HCT116 (cell line): Measurements from ENCODE around the gene HCFC1. TPM values are rescaled to one million over a fixed set of nuclear protein-coding genes. Genes with fewer than 3 reads are reported as not detected.
"Not testable (repeated sequence)": the region's sequence is repeated elsewhere in the genome, so short reads cannot be mapped to it uniquely, and the experiment has no call there.

Source experiments
- ATAC-seq: fragments of 200-7000 bp; cut with Tn5 transposase; 2 replicates; pipeline ENCODE4 v1.9.1; 2020; ENCODE audit warnings: mild to moderate bottlenecking, moderate library complexity
- BruUV-seq: library from RNA; stranded (reverse); fragments of 400-500 nt; replicated peaks from 2 replicates; lab custom pipeline; 2021; lab: Mats Ljungman, UMichigan
- CTCF ChIA-PET: fragments of 300-600 bp; sonication (Branson Sonifier 250); formaldehyde crosslinking; loops from one replicate; lab custom pipeline; 2021; ENCODE audit warnings: antibody characterized with exemption; lab: Charles Lee
- POLR2A ChIA-PET: fragments of 300-600, 350-600 bp; sonication (Branson Sonifier 250); formaldehyde crosslinking; loops from one replicate; lab custom pipeline; 2021; ENCODE audit warnings: antibody characterized with exemption; lab: Charles Lee
- RAD21 ChIA-PET, 2 experiments: fragments of 300-600 bp; sonication (Branson Sonifier 250); formaldehyde crosslinking; loops; one replicate each; lab custom pipeline; 2023; ENCODE audit warnings: low total read pairs in 2 of 2; ENCODE audit not compliant: uncharacterized antibody in 2 of 2, unreplicated experiment in 2 of 2, low non-redundant PET in 1 of 2; lab: Charles Lee
- DNase-seq: peaks from one replicate; pipeline ENCODE4 v3.0.0-alpha.2; 2010; ENCODE audit warnings: low read depth, low spot score
- H2AFZ ChIP-seq: fragments of 200-600 bp; shearing (Covaris generic), sonication (generic); 2 replicates; pipeline ENCODE4 v1.6.1; 2017; ENCODE audit warnings: low read depth, mixed run types, mixed read lengths, antibody characterized with exemption, low read length; ENCODE audit not compliant: poor library complexity, severe bottlenecking
- H3K27ac ChIP-seq: 2 replicates; pipeline ENCODE4 v1.5.1; 2012; ENCODE audit warnings: low read depth, low read length
- H3K27me3 ChIP-seq: fragments of 200-600 bp; sonication (generic); 2 replicates; pipeline ENCODE4 v1.6.1; 2016; ENCODE audit warnings: mixed run types, low read length, mixed read lengths; ENCODE audit not compliant: insufficient read depth
- H3K36me3 ChIP-seq, 2 experiments: fragments of 200-500 bp in 1 of 2; fragments of 200-600 bp in 1 of 2; sonication (Bioruptor generic) in 1 of 2; sonication (generic) in 1 of 2; 2 replicates each; pipeline versions ENCODE4 v1.5.1 to v1.6.1; 2014 to 2016; ENCODE audit warnings: low read length in 2 of 2, inconsistent platforms in 1 of 2, mixed read lengths in 1 of 2, mixed run types in 1 of 2; ENCODE audit not compliant: insufficient read depth in 2 of 2, control insufficient read depth in 1 of 2
- H3K4me1 ChIP-seq, 2 experiments: fragments of 200-600 bp in 1 of 2; sonication (generic) in 1 of 2; 2 replicates each; pipeline versions ENCODE4 v1.5.1 to v1.6.1; 2012 to 2017; ENCODE audit warnings: low read length in 2 of 2, inconsistent platforms in 1 of 2, mild to moderate bottlenecking in 1 of 2, mixed read lengths in 1 of 2, mixed run types in 1 of 2, moderate library complexity in 1 of 2; ENCODE audit not compliant: insufficient read depth in 2 of 2, control insufficient read depth in 1 of 2
- H3K4me2 ChIP-seq: fragments of 200-600 bp; sonication (generic); 2 replicates; pipeline ENCODE4 v1.6.1; 2017; ENCODE audit warnings: mixed run types, low read length, mixed read lengths
- H3K4me3 ChIP-seq, 2 experiments: fragments of 200-600 bp in 1 of 2; sonication (generic) in 1 of 2; replicated peaks in 1 of 2; 2 replicates each; pipeline ENCODE4 v1.5.1; 2011 to 2016; ENCODE audit warnings: low read length in 2 of 2, control low read depth in 1 of 2, low read depth in 1 of 2, mild to moderate bottlenecking in 1 of 2, mixed read lengths in 1 of 2, mixed run types in 1 of 2
- H3K79me2 ChIP-seq: fragments of 200-600 bp; sonication (generic); 2 replicates; pipeline ENCODE4 v1.6.1; 2017; ENCODE audit warnings: mild to moderate bottlenecking, mixed run types, low read length, moderate library complexity, mixed read lengths; ENCODE audit not compliant: insufficient read depth
- H3K9ac ChIP-seq: fragments of 200-600 bp; sonication (generic); 2 replicates; pipeline ENCODE4 v1.6.1; 2016; ENCODE audit warnings: low read length, mixed read lengths
- H3K9me2 ChIP-seq: fragments of 200-600 bp; sonication (generic), shearing (Covaris generic); 2 replicates; pipeline ENCODE4 v1.6.1; 2017; ENCODE audit warnings: mixed run types, mild to moderate bottlenecking, moderate library complexity; ENCODE audit not compliant: insufficient read depth
- H3K9me3 ChIP-seq, 2 experiments: fragments of 200-500 bp in 1 of 2; fragments of 200-600 bp in 1 of 2; sonication (Bioruptor generic) in 1 of 2; sonication (generic) in 1 of 2; 2 replicates each; pipeline ENCODE4 v1.6.1; 2014 to 2017; ENCODE audit warnings: low read length in 2 of 2, mixed read lengths in 2 of 2, inconsistent platforms in 1 of 2, low read depth in 1 of 2, mild to moderate bottlenecking in 1 of 2, mixed run types in 1 of 2, moderate library complexity in 1 of 2; ENCODE audit not compliant: control insufficient read depth in 1 of 2, insufficient read depth in 1 of 2
- H4K20me1 ChIP-seq: fragments of 200-600 bp; sonication (generic), shearing (Covaris generic); 2 replicates; pipeline ENCODE4 v1.6.1; 2017; ENCODE audit warnings: mixed run types, mild to moderate bottlenecking, moderate library complexity; ENCODE audit not compliant: insufficient read depth
- CBX3 ChIP-seq: IDR thresholded peaks from 2 replicates; pipeline ENCODE4 v1.6.1; 2012; ENCODE audit warnings: low read depth
- CEBPB ChIP-seq: IDR thresholded peaks from 2 replicates; pipeline ENCODE4 v1.6.1; 2012; ENCODE audit warnings: low read depth
- CTCF ChIP-seq, 3 experiments: fragments of 200-600 bp in 1 of 3; sonication (generic) in 1 of 3; IDR thresholded peaks in 2 of 3; conservative IDR thresholded peaks in 1 of 3; 2 replicates each; pipeline ENCODE4 v1.5.1; 2012 to 2017; ENCODE audit warnings: low read depth in 2 of 3, low read length in 2 of 3, antibody characterized with exemption in 1 of 3, borderline replicate concordance in 1 of 3, control low read depth in 1 of 3, mild to moderate bottlenecking in 1 of 3, mixed read lengths in 1 of 3, mixed run types in 1 of 3, moderate library complexity in 1 of 3; ENCODE audit not compliant: insufficient read depth in 1 of 3
- ELF1 ChIP-seq: IDR thresholded peaks from 2 replicates; pipeline ENCODE4 v1.6.1; 2012; ENCODE audit warnings: low read depth, borderline replicate concordance
- JUND ChIP-seq: IDR thresholded peaks from 2 replicates; pipeline ENCODE4 v1.6.1; 2012
- MAX ChIP-seq: IDR thresholded peaks from 2 replicates; pipeline ENCODE4 v1.6.1; 2012
- POLR2A ChIP-seq: IDR thresholded peaks from 2 replicates; pipeline ENCODE4 v1.7.0; 2011; ENCODE audit warnings: borderline replicate concordance; ENCODE audit not compliant: insufficient read depth, insufficient read length; ENCODE audit errors: extremely low read depth
- POLR2AphosphoS5 ChIP-seq: IDR thresholded peaks from 2 replicates; pipeline ENCODE4 v1.6.1; 2011; ENCODE audit warnings: mild to moderate bottlenecking, low read depth, low read length, moderate library complexity
- RAD21 ChIP-seq: IDR thresholded peaks from 2 replicates; pipeline ENCODE4 v1.6.1; 2012; ENCODE audit warnings: low read depth, mild to moderate bottlenecking
- SIN3A ChIP-seq: IDR thresholded peaks from 2 replicates; pipeline ENCODE4 v1.6.1; 2012; ENCODE audit warnings: low read depth
- SP1 ChIP-seq: IDR thresholded peaks from 2 replicates; pipeline ENCODE4 v1.6.1; 2012; ENCODE audit warnings: low read depth
- SRF ChIP-seq: IDR thresholded peaks from 2 replicates; pipeline ENCODE4 v1.6.1; 2012; ENCODE audit warnings: low read depth
- TCF7L2 ChIP-seq: IDR thresholded peaks from 2 replicates; pipeline ENCODE4 v1.7.0; 2011; ENCODE audit warnings: borderline replicate concordance, inconsistent platforms; ENCODE audit not compliant: insufficient read depth, insufficient read length; ENCODE audit errors: extremely low read depth
- YY1 ChIP-seq: IDR thresholded peaks from 2 replicates; pipeline ENCODE4 v1.6.1; 2011; ENCODE audit warnings: low read length, low read depth, moderate library complexity, mild to moderate bottlenecking; ENCODE audit not compliant: insufficient replicate concordance; ENCODE audit errors: extremely low read depth
- ZFX ChIP-seq: fragments of 450-650 bp; IDR thresholded peaks from 2 replicates; pipeline ENCODE4 v1.6.1; 2017
- intact Hi-C: fragments of 100-400 bp; cut with micrococcal nuclease; formaldehyde crosslinking; loops from 2 replicates; pipeline ENCODE4 v1.10.0; 2022
- total RNA-seq: library from RNA; stranded (reverse); gene quantifications from one replicate; pipeline ENCODE4 v1.2.1, GENCODE V29; 2021; ENCODE audit not compliant: unreplicated experiment

HCFC1 gene
- total RNA-seq, 1 experiment from 2014 or later, result 72.8 TPM

GRCh38 chrX:153995504-153995903 lies 23.9 kb upstream of the HCFC1 start (continued):
- no peak for TF ChIP-seq CTCF (IDR thresholded peaks at IDR 0.05 in 2 of 3, conservative IDR thresholded peaks at IDR 0.05 in 1 of 3; ENCODE audit: borderline replicate concordance in 1 of 3, insufficient read depth in 1 of 3, low read depth in 2 of 3, low read length in 2 of 3)
- TF ChIP-seq TCF7L2, result no peak
- TF ChIP-seq SRF, result no peak
- no peak for TF ChIP-seq CBX3
- no peak for TF ChIP-seq POLR2A
- TF ChIP-seq ZFX, result no peak
- TF ChIP-seq SIN3A, result no peak

- H3K9me2 ChIP-seq, H3K9ac ChIP-seq, H2AFZ ChIP-seq, CTCF ChIA-PET, H3K27ac ChIP-seq, RAD21 ChIA-PET, H4K20me1 ChIP-seq, BruUV-seq, DNase-seq, intact Hi-C loops, H3K4me3 ChIP-seq, POLR2A ChIA-PET, H3K4me1 ChIP-seq, H3K9me3 ChIP-seq, H3K27me3 ChIP-seq, H3K79me2 ChIP-seq, ATAC-seq, H3K4me2 ChIP-seq, H3K36me3 ChIP-seq: not testable (repeated sequence)
Observed at GRCh38 chrX:153994398-153994797, 22.8 kb upstream of the HCFC1 start.

- Histone ChIP-seq H3K79me2 (no peaks in the 10 kb centered on the region), H3K4me3 (no peak overlapping the region), H2AFZ (no peak overlapping the region), H3K9me3 (no peaks in the 10 kb centered on the region), H4K20me1 (no peaks in the 10 kb centered on the region), H3K27me3 (no peaks in the 10 kb centered on the region), H3K4me1 (no peaks in the 10 kb centered on the region), H3K36me3 (no peaks in the 10 kb centered on the region), H3K9me2 (no peaks in the 10 kb centered on the region), H3K4me2 (no peak overlapping the region), H3K27ac (no peak overlapping the region), H3K9ac (no peak overlapping the region)
- CTCF ChIA-PET, result no interaction called here
- RAD21 ChIA-PET, result no interaction called here
- no peak for DNase-seq
- no TSS peak for BruUV-seq
- TF ChIP-seq MAX (no peak), ELF1 (no peak), CEBPB (no peak), CBX3 (no peak), SP1 (no peak), YY1 (no peak), POLR2AphosphoS5 (no peak), JUND (no peak), RAD21 (no peak), SIN3A (no peak), ZFX (no peak)
- intact Hi-C loops, result no loop called here
- no peak for ATAC-seq
- POLR2A ChIA-PET, result no interaction called here
Observed at GRCh38 chrX:153993978-153994377, 22.4 kb upstream of the HCFC1 start.
